COLO668 (cell line): ENCODE results near the gene FOSB.
A peak's percentile ranks its signal among the peaks of the same experiment; 100 is the strongest.
"Not testable (repeated sequence)": the region's sequence is repeated elsewhere in the genome, so short reads cannot be mapped to it uniquely, and the experiment has no call there.

Experiments
- DNase-seq: peaks from one replicate; lab custom pipeline; 2025; ENCODE audit not compliant: unreplicated experiment; lab: John Stamatoyannopoulos, UW

FOSB gene

DNA sequence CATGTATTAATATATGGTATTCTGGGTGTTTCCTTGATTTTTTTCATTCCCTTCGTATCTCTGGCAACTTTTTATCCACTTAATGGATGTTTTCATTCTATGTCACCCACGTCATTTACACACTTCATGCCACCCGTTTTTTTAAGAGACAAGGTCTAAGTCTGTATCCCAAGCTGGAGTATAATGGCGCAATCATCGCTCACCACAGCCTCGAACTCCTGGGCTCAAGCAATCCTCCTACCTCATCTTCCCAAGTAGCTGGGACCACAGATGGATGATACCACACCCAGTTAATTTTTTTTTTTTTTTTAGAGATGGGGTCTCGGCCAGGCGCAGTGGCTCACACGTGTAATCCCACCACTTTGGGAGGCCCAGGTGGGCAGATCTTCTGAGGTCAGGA, 36.1 kb downstream of the FOSB start:
- no peak for DNase-seq

DNA sequence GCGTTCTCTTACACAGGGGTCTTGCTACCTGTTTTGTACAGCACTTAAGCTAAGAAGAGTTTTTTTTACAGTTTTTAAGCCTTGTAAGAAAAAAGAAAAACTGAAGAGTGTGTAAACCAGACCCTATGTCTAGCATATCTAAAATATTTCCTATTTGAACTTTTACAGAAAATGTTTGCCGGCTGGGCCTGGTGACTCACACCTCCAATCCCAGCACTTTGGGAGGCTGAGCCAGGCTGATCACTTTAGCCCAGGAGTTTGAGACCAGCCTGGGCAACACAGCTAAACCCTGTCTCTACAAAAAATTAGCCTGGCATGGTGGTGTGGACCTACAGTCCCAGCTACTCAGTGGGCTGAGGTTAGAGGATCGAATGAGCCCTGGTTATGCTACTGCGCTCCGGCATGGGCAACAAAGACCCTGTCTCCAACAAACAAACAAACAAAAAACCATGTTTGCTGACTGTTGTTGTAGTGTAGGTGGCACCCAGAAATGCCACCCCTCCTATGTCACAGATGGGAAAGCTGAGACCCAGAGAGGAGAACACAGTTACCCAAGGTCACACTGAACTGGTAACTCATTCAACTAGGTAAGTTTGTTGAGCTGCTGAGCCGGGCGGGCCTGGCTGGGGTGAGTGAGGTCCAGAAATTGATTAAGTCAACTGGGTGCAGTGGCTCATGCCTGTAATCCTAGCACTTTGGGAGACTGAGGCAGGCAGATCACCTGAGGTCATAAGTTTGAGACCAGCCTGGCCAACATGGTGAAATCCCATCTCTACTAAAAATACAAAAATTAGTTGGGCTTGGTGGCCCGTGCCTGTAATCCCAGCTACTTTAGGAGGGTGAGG, 37.6 kb downstream of the FOSB start:
- no peak for DNase-seq

DNA sequence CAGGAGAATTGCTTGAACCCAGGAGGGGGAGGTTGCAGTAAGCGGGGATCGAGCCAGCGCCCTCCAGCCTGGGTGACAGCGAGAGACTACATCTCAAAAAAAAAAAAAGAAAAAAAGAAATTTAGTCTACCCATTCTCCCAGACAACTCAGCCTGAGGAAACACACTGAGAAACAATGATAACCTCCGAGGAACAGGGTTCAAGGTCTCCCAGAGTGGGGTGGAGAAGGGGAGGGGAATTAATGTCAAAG, 38.1 kb downstream of the FOSB start:
- DNase-seq: no peak

DNA sequence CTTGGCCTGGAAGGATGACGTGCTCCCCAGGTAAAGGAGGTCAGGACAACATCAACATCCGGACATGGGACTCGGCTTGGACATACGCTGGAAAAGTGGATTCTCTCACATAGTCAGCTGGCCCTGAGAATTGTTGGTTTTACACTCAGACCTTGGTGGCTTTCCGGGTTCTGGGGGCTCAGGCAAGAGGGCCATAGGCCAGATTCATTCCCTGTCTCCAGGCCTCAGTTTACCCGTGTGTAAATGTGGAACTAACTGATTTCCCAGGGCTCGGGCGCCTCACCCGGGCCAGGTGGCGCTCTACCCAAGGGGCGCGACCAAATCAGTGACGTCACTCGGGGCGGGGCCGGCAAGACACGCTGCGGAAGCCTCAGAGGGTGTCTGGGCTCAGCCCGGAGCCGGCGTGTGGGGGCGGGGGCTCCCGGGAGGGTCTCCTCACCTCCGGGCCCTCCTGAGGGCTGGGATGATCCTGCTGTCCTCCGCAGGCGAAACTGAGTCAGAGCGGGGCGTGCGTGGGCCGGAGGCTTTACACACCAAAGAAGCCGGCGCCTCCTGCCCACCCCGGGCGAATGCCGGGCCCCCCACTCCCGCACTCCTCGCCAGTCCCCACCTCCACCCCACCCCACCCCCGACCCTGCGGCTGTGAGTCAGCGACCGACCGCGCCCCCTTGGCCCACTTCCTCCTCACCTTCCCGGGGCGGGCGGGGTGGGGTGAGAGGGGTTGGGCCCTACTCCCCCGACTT, 38.6 kb downstream of the FOSB start:
- DNase-seq: peak; percentile 95

DNA sequence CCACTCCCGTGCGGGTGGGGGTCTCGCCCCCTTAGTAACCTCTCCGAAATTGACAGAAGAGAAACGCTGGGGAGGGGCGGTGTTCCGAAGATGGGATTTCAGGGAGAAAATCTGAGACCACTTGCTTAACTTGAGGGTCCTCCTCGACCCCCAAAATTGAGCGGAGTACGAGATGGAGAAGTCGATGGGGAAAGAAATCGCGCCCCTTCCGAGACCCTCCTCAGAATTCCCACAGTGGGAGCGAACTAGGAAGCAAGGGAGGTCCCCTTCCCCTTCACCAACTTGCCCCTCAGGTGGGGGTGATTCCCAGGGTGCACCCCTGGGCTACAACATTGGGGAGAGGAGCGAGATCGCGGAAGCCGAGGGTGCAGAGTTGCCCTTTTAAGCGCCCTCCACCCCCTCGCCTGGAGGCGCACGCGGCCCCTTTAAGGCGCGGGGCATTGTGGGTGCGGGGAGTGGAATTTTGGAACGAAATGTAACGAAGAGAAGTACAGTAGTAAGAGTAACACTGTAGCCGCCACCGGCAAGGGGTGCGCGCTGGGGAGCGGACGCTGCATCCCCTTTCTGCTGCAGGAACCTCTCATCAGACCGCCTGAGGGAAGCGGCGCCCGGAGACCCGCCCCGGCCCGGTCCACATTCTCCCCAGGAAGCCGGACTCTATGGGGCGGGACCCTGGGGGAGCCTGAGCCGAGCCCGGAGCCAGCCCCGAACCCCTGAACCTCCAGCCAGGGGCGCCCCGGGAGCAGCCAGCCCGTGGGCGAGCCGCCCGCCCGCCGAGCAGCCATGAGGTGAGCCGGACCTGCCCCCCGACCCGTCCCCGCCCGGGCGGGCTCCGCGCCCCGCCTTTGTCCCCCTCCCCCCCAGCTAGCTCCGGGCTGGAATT, 39.4 kb downstream of the FOSB start, which contains the start of gene VASP:
TSS of gene VASP (plus strand) at position 491 of the 883 bp plus-strand sequence. CDS start at position 784, 293 bp downstream.
- DNase-seq: peak; percentile 88

DNA sequence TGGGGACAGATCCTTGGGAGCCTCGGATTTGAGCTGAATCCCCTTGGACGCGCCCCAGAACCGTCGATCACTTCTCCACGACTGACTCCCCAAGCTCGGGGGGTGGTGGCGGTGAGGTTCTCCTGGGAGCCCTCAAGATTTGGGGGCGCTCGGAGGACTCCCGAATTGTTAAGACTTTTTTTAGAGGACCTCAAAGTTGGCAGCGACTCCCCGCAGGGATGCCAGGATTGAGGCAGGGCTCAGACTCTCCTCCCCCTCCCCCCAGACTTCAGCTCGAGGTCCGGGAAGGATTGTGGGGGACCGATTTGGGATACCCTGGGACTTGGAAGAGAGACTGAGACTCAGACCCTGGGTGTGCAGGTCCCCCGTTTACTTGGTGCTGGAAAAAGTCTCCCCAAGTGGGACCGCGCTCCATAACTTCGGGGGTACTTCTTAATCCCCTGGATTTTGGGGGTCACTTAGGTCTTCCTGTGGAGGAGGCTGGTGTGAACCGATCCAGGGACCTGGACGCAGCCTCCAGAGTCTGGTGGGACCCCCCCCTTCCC, 40.1 kb downstream of the FOSB start:
- DNase-seq: peak; percentile 29

DNA sequence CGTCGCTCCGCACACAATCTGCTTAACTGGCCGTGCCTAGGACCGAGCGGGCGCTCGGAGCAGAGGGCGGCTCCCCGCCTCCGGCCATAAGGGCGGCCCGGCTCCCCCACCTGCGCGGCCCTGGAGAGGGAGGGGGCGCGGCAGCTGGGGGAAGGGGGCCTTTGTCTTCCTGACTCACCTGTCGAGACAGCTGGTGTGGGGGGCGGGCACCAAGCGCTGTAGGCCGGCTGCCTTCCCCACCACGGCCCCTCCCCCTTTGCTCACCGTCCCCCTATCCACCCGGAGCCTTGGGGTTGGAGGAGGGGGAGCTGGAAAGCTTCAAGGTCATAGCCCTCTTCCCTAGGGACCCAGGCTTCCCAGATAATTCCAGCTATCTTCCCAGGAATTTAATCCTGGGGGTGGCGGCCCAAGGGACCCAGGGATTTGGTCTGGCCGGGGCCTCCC, 40.6 kb downstream of the FOSB start:
- peak; percentile 88 for DNase-seq

DNA sequence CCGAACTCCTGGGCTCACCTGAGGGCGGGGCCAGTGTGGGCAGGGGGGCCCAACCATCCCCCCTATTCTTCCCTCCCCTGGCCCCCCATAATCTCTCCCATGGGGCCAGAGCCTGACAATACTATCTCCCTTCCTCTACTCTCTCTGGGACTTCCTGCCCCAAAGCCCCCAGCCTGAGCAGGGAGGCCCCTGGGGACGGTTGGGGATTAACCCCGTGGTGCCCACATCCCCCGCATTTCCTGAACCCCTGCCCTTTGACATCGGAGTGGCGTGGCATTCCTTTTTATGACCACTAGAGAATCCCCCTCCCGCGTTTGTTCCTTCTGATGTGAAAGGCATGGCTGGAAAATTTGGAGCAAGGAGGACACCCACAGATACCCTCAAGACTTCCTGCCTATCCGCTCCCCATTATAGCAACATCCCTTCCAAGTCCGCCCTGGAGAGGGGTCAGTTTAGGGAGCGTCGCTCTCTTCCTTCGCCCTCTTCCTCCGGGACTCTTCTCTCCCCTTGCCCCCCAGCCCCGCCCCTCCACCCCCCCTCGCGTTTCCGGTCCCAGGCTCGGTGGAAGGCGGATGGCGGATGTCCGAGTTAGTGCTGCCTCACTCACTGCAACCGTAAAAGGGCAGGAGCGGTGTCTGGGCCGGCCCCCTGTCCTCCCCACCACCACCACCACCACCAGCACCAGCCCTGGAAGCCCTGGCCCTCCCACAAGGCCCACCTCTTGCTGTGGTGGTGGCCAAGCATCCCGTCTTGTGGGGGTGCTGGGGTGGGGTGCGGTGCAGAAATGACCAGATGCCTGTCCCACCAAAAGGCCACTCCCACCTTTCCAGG, 41.3 kb downstream of the FOSB start:
- peak; percentile 67 for DNase-seq

DNA sequence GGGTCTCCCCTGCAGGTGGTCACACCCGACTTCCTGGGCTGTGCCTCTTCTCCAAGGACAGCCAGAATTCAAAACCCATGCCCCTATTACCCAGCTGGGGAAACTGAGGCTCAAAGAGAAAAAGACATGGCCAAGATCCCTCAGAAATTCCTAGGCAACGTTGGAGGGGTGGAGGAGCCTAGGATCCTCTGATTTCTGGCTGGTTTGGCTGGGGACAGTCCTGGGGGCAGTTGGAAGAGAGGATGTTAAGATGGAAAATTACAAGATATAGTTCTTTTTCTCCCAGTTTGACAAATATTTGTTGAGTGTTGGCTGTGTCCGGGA, 41.9 kb downstream of the FOSB start:
- no peak for DNase-seq

DNA sequence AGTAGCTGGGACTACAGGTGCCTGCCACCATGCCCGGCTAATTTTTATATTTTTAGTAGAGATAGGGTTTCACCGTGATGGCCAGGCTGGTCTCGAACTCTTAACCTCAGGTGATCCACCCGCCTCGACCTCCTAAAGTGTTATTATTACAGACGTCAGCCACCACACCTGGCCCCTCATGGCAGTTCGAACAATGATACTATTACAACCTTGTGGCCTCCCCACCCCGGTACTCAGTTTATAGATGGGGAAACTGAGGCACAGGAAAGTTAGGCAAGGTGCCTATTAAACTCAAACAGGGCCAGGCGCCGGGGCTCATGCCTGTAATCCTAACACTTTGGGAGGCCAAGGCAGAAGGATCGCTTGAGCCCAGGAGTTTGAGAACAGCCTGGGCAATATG, 42.6 kb downstream of the FOSB start:
- DNase-seq: not testable (repeated sequence)

DNA sequence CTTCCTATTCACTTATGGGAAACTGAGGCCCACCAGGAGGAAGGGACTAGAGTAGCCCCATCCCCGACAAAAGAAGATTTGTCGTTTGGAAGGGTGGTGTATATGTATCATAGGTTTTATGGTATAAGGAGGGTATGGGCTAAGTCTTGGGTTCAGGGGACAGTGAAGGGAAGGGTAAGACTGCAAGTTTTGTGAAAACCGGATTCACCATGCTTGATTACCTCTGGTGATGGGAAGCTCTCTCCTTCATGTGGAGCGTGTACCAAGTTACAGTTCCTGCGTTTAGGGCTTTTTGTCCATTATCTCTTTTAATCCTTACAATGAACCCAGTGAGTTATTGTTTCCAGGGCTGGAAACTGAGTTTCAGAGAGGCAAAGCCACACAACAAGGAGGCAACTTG, 43.3 kb downstream of the FOSB start:
- DNase-seq: no peak

DNA sequence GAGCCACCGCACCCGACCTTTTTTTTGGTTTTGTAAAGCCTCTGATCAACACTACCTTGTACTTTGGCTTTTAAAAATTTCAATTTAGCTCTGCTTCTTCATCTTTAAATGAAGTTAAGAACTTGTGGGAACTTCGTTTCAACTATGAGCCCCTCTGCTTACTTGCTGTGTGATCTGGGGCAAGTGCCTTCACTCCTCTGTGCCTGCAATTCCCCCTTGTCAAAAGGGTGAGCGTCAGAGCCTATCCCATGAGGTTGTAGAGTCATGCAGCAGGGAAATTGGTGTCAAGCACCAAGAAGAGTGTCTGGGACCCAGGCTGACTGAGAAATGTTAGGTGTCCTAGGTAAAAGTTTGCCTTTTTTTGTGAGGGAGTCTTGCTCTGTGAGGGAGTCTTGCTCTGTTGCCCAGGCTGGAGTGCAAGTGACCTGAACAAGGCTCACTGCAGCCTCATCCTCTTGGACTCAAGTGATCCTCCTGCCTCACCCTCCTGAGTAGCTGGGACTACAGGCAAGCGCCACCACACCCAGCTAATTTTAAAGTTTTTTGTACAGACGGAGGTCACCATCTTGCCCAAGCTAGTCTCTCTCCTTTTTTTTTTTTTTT, 45.2 kb downstream of the FOSB start:
- DNase-seq: no peak

DNA sequence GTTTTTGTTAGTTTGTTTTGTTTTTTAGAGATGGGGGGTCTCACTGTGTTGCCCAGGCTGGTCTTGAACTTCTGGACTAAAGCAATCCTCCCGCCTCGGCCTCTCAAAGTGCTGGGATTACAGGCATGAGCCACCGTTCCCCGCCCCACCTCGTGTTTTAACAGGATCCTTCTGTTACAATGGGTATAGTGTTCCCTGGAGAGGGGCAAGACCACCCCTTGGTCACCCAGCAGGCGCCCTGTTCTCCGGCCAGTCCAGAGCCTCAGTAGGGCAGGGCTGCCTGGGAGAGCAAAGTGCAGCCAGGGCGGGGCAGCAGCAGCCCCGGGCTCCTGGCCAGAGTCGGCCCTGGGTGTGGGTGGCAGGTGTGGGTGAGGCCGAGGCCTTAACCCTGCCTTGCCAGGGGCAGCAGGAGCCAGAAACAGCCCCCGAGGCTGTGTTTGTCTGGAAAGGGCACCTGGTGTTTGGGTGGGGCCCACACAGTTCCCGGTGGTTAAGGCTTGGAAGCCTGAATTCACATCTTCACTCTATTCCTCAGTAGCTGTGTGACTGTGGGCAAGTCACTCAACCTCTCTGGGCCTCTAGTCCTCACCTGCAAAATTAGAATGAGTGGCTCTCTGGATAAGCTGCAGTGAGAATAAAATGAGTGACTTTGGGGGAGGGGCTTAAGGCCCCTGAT, 46.7 kb downstream of the FOSB start:
- peak; percentile 81 for DNase-seq

DNA sequence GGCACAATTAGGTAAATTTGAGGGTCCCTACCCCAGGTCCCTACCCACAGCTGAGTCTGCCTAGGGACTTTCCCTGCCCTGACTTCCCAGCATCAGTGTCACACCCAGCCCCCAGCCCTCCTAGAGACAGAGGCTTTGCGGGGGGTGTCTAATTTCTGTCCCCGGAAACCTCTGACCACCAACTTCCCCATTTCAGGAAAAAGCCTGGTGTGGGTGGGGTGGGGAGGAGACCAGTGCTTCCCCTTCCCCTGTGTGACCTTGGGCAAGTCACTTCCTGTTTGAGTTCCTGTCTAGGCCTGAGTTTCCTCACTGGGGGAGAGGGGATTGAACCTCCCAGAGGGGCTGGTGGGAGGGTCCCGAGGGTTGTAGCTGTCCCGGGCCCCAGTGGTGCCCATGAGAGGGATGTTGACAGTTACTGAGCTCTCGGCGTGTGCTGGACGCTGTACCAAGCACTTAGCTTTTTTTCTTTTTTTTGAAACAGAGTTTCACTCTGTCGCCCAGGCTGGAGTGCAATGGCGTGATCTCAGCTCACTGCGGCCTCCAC, 47.4 kb downstream of the FOSB start:
- DNase-seq: no peak

DNA sequence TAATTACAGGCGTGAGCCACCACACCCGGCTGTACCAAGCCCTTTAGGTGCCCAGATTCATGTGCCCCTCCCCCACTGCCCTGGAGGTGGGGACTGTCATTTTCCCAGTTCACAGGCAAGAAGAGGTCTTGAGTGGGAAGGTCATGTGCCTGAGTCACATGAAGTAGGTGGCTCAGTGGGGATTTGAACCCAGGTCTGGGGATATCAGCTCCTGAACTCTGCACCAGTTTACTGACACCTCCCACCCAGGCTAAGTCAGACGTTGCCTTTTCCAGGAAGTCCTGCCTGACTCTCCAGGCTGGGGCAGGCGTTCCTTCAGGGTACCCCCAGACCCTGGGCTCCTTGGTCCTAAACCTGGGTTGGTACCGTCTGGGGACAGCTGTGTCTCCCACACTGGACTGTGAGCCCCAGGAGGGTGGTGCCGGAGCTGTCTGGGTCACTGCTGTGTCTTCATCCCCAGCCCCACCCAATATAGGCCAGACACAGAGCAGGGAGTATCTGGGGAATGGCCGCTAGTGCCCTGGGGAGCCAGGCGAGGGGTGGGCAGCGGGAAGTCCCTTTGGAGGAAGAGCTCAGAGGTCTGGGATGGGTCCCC, 48.1 kb downstream of the FOSB start:
- peak; percentile 2 for DNase-seq

DNA sequence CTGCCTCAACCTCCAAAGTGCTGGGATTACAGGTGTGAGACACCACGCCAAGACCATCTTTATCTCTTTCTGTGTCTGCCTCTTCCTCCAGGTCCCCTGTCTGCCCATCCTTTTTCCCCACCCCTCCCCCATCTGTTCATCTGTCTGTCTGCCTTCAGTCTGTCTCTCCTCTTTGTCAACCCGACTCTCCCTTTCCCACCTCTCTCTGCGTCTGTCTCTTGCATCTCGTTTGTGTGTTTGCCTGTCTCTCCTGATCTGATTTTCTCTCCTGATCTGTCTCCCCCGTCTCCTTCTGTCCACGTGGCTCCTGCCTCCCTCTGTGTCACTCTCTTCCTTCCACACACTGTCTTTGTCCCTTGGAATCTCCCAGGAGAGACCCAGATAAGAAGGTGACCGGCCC, 49.4 kb downstream of the FOSB start:
- DNase-seq: no peak

DNA sequence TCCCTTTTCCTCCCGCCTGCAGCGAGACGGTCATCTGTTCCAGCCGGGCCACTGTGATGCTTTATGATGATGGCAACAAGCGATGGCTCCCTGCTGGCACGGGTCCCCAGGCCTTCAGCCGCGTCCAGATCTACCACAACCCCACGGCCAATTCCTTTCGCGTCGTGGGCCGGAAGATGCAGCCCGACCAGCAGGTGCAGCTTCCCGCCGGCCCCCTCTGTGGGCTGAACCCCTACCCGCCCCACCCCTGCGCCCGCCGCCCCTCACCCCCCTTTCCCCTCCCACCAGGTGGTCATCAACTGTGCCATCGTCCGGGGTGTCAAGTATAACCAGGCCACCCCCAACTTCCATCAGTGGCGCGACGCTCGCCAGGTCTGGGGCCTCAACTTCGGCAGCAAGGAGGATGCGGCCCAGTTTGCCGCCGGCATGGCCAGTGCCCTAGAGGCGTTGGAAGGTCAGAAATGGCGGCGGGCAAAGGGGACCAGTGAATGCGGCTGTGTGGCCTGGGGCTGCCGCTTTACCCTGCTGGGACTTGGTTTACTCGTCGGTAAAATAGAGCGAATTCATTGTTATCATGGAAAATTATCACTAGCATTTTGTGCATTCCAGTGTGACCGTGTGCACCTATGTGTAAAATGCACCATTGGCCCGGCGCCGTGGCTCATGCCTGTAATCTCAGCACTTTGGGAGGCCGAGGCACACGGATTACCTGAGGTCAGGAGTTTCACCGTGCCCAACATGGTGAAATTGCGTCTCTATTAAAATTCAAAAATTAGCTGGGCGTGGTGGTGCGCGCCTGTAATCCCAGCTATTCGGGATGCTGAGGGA, 50.1 kb downstream of the FOSB start:
- no peak for DNase-seq

DNA sequence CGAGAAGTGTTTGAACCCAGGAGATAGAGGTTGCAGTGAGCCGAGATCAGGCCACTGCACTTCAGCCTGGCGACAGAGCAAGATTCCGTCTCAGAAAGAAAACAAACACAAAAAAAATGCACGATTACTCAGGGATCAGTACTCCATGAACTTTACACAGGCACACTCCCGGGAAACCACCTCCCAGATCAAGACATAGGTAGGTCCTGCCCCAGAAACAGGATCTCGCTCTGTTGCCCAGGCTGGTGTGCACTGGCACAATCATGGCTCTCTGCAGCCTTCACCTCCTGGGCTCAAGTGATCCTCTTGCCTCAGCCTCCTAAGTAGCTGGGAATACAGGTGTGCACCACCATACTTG, 50.7 kb downstream of the FOSB start:
- DNase-seq: no peak
